Bronchial epithelial cell (primary cell): Measurements from ENCODE around the gene LDLRAD3. TPM values are rescaled to one million over a fixed set of nuclear protein-coding genes. Genes with fewer than 3 reads are reported as not detected.

ENCODE experiments used
- DNase-seq: peaks from one replicate; pipeline ENCODE4 v3.0.0-alpha.2; 2010; ENCODE audit warnings: low read depth
- FAIRE-seq: peaks from 2 replicates; lab custom pipeline; 2011; peaks lifted over from hg19 to GRCh38; lab: Jason Lieb, UNC
- H3K27me3 ChIP-seq: 2 replicates; pipeline ENCODE4 v1.5.1; 2011; ENCODE audit warnings: low read length; ENCODE audit not compliant: control insufficient read depth, insufficient read depth
- H3K36me3 ChIP-seq: 2 replicates; pipeline ENCODE4 v1.5.1; 2011; ENCODE audit warnings: low read length; ENCODE audit not compliant: control insufficient read depth, insufficient read depth
- H3K4me3 ChIP-seq: 2 replicates; pipeline ENCODE4 v1.5.1; 2011; ENCODE audit warnings: mild to moderate bottlenecking, low read depth, low read length, control low read depth
- CTCF ChIP-seq: IDR thresholded peaks from 2 replicates; pipeline ENCODE4 v1.5.1; 2011; ENCODE audit warnings: mild to moderate bottlenecking, moderate library complexity, low read length, control low read depth, inconsistent platforms; ENCODE audit not compliant: insufficient read depth, severe bottlenecking
- total RNA-seq: library from RNA; depleted of rRNA; stranded (reverse); fragments of >200 nt; gene quantifications from 2 replicates; pipeline ENCODE4 v1.2.1, GENCODE V29; 2014

The LDLRAD3 gene
- total RNA-seq, 1 donor from 2014 or later: 4.7 TPM

DNA sequence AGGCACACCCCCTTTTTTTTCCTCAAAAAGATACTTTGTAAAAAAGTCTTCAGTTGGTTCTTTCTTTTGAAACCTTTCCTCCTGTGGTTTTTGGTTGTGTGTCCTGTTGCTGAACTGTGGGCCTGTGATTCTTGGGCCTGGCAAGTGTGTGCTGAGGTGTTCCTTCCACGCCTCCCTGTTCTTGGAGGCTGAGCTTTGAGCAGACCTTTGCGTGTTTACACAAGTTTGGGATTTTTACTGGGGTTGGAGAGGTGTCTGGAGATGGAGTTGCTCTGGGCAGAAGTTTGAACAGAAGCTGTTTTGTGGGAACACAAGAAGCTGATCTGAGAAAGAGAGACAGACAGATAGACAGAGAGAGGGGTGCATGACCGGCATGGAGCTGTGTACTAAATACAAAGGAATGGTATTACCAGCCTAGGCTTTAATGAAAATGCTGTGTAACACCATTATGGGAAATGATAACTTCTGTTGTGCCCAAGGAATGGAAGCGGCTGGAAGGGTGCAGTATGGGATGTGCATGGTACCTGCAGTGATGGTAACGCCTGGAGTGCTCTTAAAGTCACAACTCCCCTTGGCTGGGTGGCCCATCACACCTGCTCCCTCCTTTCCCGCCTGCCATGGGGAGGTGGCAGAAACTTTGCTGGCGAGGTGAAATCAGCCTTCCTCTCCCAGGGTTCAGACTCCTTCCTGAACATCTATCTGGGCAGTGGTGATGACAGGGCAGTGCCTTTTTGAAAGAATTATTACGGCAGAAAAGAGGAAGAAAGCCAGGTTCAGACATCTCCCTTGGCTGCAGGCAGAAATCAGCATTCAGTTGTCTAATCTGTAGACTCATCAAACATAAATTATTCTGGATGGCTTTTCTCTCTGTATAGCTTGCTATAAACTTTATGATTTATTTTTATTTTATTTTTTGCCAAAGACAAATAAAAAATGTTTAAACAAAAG lies 70.4 kb downstream of the LDLRAD3 start:
- no peak for DNase-seq
- Histone ChIP-seq H3K27me3 (no peaks in the 10 kb centered on the region), H3K36me3 (no peaks in the 10 kb centered on the region), H3K4me3 (no peak overlapping the region)
- TF ChIP-seq CTCF: no peak
- FAIRE-seq: no peak

DNA sequence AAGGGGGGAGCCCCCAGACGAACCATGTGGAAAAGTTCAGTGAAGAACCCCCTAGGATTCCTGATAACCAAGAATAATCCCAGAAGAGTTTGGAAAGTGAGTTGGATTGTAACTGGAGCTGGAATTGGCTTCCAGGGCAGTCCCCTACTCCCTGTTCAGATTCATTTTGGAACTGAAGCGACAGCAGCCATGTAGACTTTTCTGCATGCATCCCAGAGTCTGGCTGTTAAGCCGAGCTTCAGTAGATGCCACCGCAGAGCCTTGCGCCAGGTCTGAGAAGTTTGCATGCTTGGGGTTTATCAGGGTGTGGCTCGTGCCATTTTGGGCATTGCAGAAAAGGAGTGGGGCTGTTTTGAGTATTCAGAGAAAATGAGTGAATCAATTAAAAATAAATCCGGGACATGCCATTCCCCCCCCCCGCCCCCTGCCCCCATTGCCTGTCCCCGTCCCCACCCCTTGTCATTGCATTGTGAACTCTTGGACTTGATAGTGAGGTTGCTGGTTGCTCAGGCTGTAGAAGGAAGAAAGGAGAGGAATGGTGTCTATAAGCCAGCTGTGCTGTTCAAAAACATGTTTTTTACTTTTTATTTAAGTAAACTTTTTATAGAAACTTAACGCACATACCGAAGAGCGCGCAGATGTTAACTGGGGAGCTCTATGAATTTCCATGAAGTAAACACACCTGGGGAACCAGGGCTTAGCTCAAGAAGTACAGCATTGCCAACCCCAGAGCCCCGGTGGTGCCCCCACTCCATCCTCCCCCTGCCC lies 71.2 kb downstream of the LDLRAD3 start:
- H3K4me3 ChIP-seq: no peak overlapping the region
- H3K27me3 ChIP-seq: no peaks in the 10 kb centered on the region
- DNase-seq (no peak), FAIRE-seq (no peak)
- TF ChIP-seq CTCF: no peak
- no peaks in the 10 kb centered on the region for H3K36me3 ChIP-seq

- no peak for TF ChIP-seq CTCF
- DNase-seq: no peak
- Histone ChIP-seq H3K36me3 (no peaks in the 10 kb centered on the region), H3K4me3 (no peak overlapping the region), H3K27me3 (no peaks in the 10 kb centered on the region)
- no peak for FAIRE-seq
These were observed 71.9 kb downstream of the LDLRAD3 start for GRCh38 chr11:36015799-36016198.

- no peak for TF ChIP-seq CTCF
- Histone ChIP-seq H3K27me3 (no peaks in the 10 kb centered on the region), H3K36me3 (no peaks in the 10 kb centered on the region), H3K4me3 (no peak overlapping the region)
- DNase-seq (no peak), FAIRE-seq (no peak)
These were observed 72.4 kb downstream of the LDLRAD3 start for GRCh38 chr11:36016263-36016662.

GRCh38 chr11:36016709-36017108 lies 72.8 kb downstream of the LDLRAD3 start:
- H3K27me3 ChIP-seq: no peaks in the 10 kb centered on the region
- DNase-seq (no peak), FAIRE-seq (no peak)
- no peak for TF ChIP-seq CTCF
- no peak overlapping the region for H3K4me3 ChIP-seq
- no peaks in the 10 kb centered on the region for H3K36me3 ChIP-seq
